Measurements from ENCODE around the gene MYL11. TPM values are rescaled to one million over a fixed set of nuclear protein-coding genes. Genes with fewer than 3 reads are reported as not detected.

MYL11 gene
- total RNA-seq, 1 experiment from 2014 or later: 1.4 TPM

GRCh38 chr16:30407804-30408534, 33.4 kb downstream of the MYL11 start:
- peak overlapping the region; percentile 69 for H3K4me2 ChIP-seq
- H3K4me1 ChIP-seq (replicated peaks; ENCODE audit: insufficient read depth): peaks cover 19% of the 10 kb centered on the region
- peaks cover 12% of the 10 kb centered on the region; the same call in 1 of the 2 replicates for H3K79me2 ChIP-seq (ENCODE audit: low read depth)
- H3K4me3 ChIP-seq: peak overlapping the region; percentile 86
- H4K20me1 ChIP-seq (ENCODE audit: insufficient read depth): no peaks in the 10 kb centered on the region
- H3K9me2 ChIP-seq (ENCODE audit: insufficient read depth): no peaks in the 10 kb centered on the region
- H3K9me3 ChIP-seq (ENCODE audit: insufficient read depth, low read depth): no peaks in the 10 kb centered on the region
- no TSS peak for BruUV-seq (replicated peaks)
- peak in 1 of 2 experiments; percentile 51 for DNase-seq
- 0 out of 2 replicates have a peak overlapping the region, but pooled peaks have one; percentile 37 for H3K27ac ChIP-seq
- H3K36me3 ChIP-seq (ENCODE audit: low read depth): no peaks in the 10 kb centered on the region
- H2AFZ ChIP-seq: peak overlapping the region; percentile 92
- H3K27me3 ChIP-seq (ENCODE audit: insufficient read depth, low read depth): no peaks in the 10 kb centered on the region
- ChIA-PET POLR2A (ENCODE audit: unreplicated experiment) (interaction anchor here (0.5 to 1.2 kb wide), 12 partner anchors 8 to 332 kb away, joined by 3 to 16 read pairs (median 4); partner anchors contain the start of genes DCTPP1 and ZNF48), CTCF (interaction anchor here (0.5 to 1.9 kb wide), 4 partner anchors 22 to 201 kb away, joined by 3 to 9 read pairs (median 4); partner anchors contain the start of gene DCTPP1)
- peaks cover 12% of the 10 kb centered on the region; the same call in 1 of the 2 replicates for H3F3A ChIP-seq (ENCODE audit: insufficient read depth, low read depth)
- no peak for TF ChIP-seq EZH2 (IDR thresholded peaks at IDR 0.05; ENCODE audit: low read depth)
- TF ChIP-seq CTCF (conservative IDR thresholded peaks at IDR 0.05): no peak
- intact Hi-C loops (cut with micrococcal nuclease; ENCODE audit: unreplicated experiment): loop anchor here (1.0 to 5.0 kb wide), 5 partner anchors 31 to 356 kb away; partner anchors contain the start of genes CD2BP2 and TBX6

- DNase-seq: peak; percentile 76 to 95
- no peak overlapping the region for H2AFZ ChIP-seq
- H3K9me2 ChIP-seq (ENCODE audit: insufficient read depth): no peaks in the 10 kb centered on the region
- H3K4me3 ChIP-seq: no peak overlapping the region
- peaks cover 12% of the 10 kb centered on the region; the same call in 1 of the 2 replicates for H3K79me2 ChIP-seq (ENCODE audit: low read depth)
- H3K36me3 ChIP-seq (ENCODE audit: low read depth): peaks cover 6% of the 10 kb centered on the region; the same call in 1 of the 2 replicates
- H3K4me1 ChIP-seq (replicated peaks; ENCODE audit: insufficient read depth): peaks cover 19% of the 10 kb centered on the region
- H3K9me3 ChIP-seq (ENCODE audit: insufficient read depth, low read depth): no peaks in the 10 kb centered on the region
- TF ChIP-seq CTCF (conservative IDR thresholded peaks at IDR 0.05) (peak; percentile 95), EZH2 (IDR thresholded peaks at IDR 0.05; ENCODE audit: low read depth) (no peak)
- no TSS peak for BruUV-seq (replicated peaks)
- H3K4me2 ChIP-seq: peak overlapping the region; percentile 69
- no peaks in the 10 kb centered on the region for H4K20me1 ChIP-seq (ENCODE audit: insufficient read depth)
- H3K27me3 ChIP-seq (ENCODE audit: insufficient read depth, low read depth): no peaks in the 10 kb centered on the region
- peaks cover 12% of the 10 kb centered on the region; the same call in 1 of the 2 replicates for H3F3A ChIP-seq (ENCODE audit: insufficient read depth, low read depth)
- ChIA-PET POLR2A (ENCODE audit: unreplicated experiment) (interaction anchor here (0.5 to 0.6 kb wide), 3 partner anchors 16 to 344 kb away, joined by 3 to 9 read pairs (median 5); partner anchors contain the start of gene ALDOA), CTCF (interaction anchor here (0.6 to 1.9 kb wide), 11 partner anchors 8 to 320 kb away, joined by 3 to 9 read pairs (median 4); partner anchors contain the start of genes DCTPP1, TBC1D10B and ZNF48)
- intact Hi-C loops (cut with micrococcal nuclease; ENCODE audit: unreplicated experiment): loop anchor here (2.0 to 5.0 kb wide), 4 partner anchors 55 to 357 kb away; partner anchors contain the start of genes CD2BP2 and TBX6
- no peak overlapping the region for H3K27ac ChIP-seq
Measured at GRCh38 chr16:30409125-30410060, 34.8 kb downstream of the MYL11 start.
